ENCODE measurements around the gene CBX6. TPM values are rescaled to one million over a fixed set of nuclear protein-coding genes. Genes with fewer than 3 reads are reported as not detected.

The CBX6 gene
- total RNA-seq, 2 donors from 2014 or later = 60.1 to 62.9 TPM

DNA sequence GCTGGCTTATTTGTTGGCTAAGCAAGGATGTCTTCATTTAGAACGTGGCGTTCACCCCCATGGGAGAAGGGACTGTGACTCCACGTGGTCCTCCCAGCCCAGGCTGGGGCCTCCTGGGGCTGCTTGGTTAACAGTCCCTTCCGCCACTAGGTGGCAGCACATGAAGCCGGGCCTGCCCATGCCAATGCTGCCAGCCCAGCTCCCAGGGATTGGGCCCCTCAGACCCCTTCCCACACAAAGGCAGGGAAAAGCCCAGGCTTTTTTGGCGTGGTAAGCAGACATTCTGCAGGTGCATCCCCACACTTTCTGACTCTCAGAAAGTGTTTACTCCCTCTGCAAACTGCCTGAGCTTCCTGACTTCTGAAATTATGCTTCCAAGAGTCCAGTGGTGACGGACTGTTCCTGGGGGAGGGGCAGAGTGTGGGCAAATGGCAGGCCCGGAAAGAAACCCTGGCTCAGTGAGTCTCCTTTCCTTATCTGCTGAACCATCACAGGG lies 3.1 kb downstream of the CBX6 start:
- Mint-ChIP-seq H3K9me3 (no peaks in the 10 kb centered on the region), H3K27ac (no peak overlapping the region)

DNA sequence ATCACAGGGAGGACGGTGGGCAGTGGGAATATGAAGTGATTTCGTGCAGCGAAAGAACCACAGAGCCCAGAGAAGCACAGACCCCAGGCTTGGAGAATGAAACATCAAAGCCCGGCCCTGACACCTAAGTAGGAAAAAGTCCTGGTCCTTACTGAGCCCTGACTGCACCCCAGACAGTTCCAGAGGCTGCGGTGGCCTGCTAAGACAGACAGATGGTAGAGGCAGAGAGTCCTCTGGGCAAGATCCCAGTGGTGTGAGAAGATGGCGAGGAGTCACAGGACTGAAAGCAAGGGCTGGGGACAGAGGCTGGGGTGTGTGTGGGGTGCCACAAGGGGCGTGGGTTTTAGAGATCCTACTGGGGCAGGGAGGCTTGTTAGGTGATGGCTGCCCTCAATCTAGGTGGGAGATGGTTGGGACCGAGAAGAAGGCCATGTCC lies 3.7 kb downstream of the CBX6 start:
- no peak for ATAC-seq (replicated peaks)

More for the DNA sequence above, 3.1 kb downstream of the CBX6 start:
- H3K4me3 Mint-ChIP-seq = peak overlapping the region; percentile 92
- peaks cover 59% of the 10 kb centered on the region for H3K36me3 Mint-ChIP-seq (ENCODE audit: low read depth)
- H3K4me1 Mint-ChIP-seq = peaks cover 17% of the 10 kb centered on the region
- no peaks in the 10 kb centered on the region for H3K27me3 Mint-ChIP-seq
- peak; percentile 46 for ATAC-seq (replicated peaks)

DNA sequence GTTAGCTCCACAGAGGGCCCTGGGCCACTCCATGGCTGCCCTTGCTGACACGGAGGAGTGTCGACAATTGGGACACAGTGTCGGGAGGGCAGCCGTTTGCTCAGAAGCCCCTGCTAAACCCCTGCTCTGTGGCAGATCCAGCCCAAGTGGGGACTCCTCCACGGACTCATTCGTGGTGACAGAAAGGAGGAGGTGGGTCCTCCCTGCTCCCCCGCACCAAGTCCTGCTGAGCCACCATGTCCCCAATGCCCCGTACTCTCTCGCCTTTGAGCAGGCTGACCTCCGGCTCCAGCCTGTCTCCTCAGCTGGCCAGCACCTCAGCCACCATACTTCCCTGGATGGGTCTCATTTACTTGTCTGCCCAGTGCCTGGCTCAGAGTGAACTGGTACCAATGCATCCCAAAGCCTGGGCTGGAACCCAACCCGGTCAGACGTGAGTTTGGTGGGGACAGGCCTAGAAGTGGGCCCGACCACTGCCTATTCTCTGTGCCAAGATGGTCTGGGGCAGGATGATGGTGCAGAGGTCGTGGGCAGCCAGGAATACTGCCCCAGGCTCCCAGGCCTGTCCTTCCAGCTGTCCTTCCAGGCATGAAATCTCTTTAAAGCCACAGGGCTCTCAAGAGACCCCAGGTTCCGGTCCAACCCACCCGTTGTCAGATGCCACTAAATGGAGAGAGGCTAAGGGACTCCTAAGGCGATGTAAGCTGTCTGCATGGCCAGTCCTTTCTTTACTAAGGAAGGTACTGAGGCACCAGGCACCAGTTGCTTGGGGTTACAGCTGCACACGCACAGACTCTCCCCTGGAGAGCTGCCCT lies 4.3 kb downstream of the CBX6 start:
- no peak for ATAC-seq (replicated peaks)
- Mint-ChIP-seq H3K27ac (no peak overlapping the region), H3K4me1 (peaks cover 12% of the 10 kb centered on the region), H3K36me3 (ENCODE audit: low read depth) (peaks cover 60% of the 10 kb centered on the region), H3K9me3 (no peaks in the 10 kb centered on the region), H3K27me3 (no peaks in the 10 kb centered on the region), H3K4me3 (no peak overlapping the region)

More for the DNA sequence above, 3.7 kb downstream of the CBX6 start:
- peaks cover 60% of the 10 kb centered on the region for H3K36me3 Mint-ChIP-seq (ENCODE audit: low read depth)
- peak overlapping the region; percentile 92 for H3K4me3 Mint-ChIP-seq
- no peaks in the 10 kb centered on the region for H3K9me3 Mint-ChIP-seq
- peaks cover 10% of the 10 kb centered on the region for H3K4me1 Mint-ChIP-seq
- no peak overlapping the region for H3K27ac Mint-ChIP-seq
- H3K27me3 Mint-ChIP-seq = no peaks in the 10 kb centered on the region

DNA sequence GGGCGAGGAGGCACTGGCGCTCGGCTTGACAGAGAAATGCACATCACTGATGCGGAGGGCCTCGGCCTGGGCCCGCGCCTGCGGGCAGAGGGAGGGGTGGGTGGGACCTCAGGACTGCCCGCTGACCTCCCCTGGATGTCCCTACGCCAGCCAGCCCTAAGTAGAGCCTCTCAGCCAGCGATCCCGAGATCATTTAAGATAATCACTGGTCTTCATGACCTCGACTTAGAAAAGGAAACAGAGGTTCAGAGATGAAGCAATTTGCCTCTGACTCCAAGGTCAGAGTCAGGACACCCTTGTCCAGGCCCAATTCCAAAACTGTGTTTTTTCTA lies 4.9 kb downstream of the CBX6 start:
- no peaks in the 10 kb centered on the region for H3K9me3 Mint-ChIP-seq
- peaks cover 60% of the 10 kb centered on the region for H3K36me3 Mint-ChIP-seq (ENCODE audit: low read depth)
- no peaks in the 10 kb centered on the region for H3K27me3 Mint-ChIP-seq
- no peak for ATAC-seq (replicated peaks)
- H3K27ac Mint-ChIP-seq = no peak overlapping the region
- peaks cover 12% of the 10 kb centered on the region for H3K4me1 Mint-ChIP-seq
- no peak overlapping the region for H3K4me3 Mint-ChIP-seq

DNA sequence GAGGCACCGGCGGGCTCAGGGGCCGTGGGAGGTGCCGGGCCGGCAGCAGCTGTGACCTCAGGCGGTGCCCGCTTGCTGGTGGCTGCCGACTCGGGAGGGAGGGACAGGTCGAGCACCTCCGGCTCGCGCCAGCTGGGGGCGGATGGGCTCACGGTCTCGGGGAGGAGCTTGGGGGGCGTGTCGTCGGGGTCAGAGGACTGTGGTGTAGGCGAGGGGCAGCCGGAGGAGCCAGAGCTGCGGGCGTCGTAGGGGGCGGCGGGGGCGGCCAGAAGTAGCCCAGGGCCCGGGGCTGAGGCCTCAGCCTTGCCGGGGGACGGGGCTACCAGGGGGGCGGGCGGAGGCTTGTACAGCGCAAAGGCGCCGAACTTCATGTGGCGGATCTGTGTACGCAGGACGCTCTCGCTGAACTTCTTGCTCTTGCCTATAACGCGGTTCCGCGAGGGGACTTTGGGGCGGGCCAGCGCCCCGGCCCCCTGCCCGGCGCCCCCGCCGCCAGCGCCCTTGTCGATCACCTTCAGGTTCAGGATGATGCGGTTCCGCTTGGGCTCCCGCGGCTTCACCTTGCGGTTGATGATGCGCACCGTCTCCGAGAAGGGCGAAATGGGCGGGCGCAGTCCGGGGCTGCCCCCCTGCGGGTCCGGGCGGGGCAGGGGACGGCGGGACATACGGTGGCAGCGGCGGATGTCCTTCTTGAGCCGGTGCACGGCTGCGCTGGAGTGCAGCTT lies 5.5 kb downstream of the CBX6 start:
- no peak for ATAC-seq (replicated peaks)
- Mint-ChIP-seq H3K27me3 (no peaks in the 10 kb centered on the region), H3K9me3 (no peaks in the 10 kb centered on the region), H3K4me1 (peaks cover 12% of the 10 kb centered on the region), H3K27ac (no peak overlapping the region), H3K36me3 (ENCODE audit: low read depth) (peaks cover 60% of the 10 kb centered on the region), H3K4me3 (no peak overlapping the region)

DNA sequence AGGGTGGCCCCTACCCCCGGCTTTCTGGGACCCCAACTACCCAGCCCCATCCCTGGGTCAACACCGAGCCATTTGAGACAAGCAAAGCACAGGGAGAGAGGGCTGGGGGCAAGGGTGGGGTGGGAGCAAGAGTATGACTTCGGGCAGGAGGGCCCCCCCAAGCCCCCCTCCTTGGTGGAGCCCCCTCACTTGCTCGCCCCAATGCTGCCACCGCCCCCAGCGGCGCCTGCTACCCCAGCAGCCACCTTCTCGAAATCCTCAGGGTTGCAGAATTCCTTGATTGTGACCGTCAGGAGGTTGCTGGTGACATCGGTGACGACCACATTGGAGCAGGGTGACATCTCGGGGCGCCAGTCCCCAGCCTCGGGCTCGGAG lies 6.0 kb downstream of the CBX6 start:
- ATAC-seq (replicated peaks) = no peak
- Mint-ChIP-seq H3K36me3 (ENCODE audit: low read depth) (peaks cover 58% of the 10 kb centered on the region), H3K4me3 (no peak overlapping the region), H3K9me3 (no peaks in the 10 kb centered on the region), H3K27me3 (no peaks in the 10 kb centered on the region), H3K4me1 (peaks cover 11% of the 10 kb centered on the region), H3K27ac (no peak overlapping the region)

DNA sequence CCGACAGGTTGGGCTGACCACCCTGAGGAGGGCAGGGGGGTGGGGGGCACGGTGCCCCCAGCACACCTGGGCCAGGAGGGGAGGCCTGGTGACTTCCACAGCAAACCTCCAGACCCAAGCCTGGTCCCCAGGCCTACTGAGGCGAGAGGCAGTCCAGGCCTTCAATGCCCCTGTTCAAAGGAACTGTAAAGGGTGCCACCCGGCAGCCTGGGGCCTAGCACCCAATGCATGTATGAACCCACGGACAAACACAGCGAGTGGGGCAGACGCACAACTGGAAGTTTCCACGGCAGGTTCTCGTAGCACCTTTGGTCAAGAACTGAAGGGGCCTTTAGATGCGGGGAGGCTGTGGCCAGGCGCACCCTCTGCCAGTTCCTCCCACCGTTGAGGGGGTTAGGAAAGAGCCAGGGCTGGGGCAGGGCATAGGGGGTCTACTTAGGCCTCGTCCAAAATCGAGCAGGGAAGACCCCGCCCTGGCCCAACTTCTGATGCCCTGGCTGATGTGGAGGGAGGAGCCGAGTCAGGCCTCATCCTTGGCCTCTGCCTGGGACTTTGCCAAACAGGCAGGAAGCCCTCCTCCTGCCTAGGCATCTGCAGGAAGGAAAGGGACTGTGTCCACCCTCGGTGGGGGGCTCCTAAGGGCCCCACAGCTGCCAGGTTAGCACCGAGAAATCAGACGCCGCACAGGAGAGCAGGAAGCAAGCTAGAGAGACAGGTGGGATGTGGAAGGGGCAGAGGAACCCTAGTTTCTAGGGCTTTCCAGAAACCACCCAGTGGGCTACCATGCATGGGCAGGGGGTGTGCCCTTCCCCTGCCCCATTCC lies 6.6 kb downstream of the CBX6 start:
- Mint-ChIP-seq H3K9me3 (no peaks in the 10 kb centered on the region), H3K27ac (no peak overlapping the region), H3K27me3 (no peaks in the 10 kb centered on the region), H3K36me3 (ENCODE audit: low read depth) (peaks cover 52% of the 10 kb centered on the region), H3K4me1 (peaks cover 5% of the 10 kb centered on the region), H3K4me3 (no peak overlapping the region)
- no peak for ATAC-seq (replicated peaks)

DNA sequence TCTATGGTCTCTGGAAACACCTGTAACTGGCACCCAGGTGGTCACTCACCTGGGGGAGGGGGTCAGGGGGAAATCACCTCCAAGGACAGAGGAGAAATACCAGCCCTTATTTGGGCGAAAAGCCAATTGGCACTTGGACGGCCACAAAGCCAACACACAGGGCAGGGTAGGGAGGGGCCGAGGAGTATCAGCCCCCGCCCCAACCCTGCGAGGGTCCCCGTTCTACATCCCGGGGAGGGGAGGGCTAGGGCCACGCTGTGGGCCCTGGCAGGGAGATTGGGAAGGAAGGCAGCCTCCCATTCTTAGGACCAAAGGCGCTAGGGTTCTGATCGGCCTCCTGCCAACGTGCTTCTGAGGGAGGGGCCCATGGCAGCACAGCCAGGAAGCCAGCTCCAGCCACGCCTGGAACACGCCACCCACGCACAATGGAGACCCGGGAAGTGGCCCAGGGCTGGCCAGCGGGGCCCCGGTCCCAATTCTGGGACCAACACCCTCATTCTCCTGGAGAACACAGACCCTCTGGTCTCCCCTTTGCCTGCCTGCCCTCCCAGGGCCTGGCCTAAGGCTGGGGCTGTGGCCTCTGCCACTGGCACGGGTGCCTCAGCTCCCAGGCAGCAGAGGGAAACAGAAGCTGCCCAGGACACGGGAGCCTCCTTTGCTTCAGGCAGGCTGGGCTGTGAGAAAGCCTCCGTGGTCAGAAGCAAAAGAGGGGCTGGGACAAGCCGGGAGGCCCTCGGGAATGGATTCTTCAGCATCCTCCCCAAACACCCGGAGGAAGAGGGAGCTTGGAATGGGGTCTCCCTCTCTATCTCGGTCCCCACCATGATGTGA lies 7.4 kb downstream of the CBX6 start:
- ATAC-seq (replicated peaks) = no peak
- Mint-ChIP-seq H3K9me3 (no peaks in the 10 kb centered on the region), H3K4me3 (no peak overlapping the region), H3K27me3 (no peaks in the 10 kb centered on the region), H3K36me3 (ENCODE audit: low read depth) (peaks cover 43% of the 10 kb centered on the region), H3K4me1 (peaks cover 4% of the 10 kb centered on the region), H3K27ac (peak overlapping the region; percentile 63)

DNA sequence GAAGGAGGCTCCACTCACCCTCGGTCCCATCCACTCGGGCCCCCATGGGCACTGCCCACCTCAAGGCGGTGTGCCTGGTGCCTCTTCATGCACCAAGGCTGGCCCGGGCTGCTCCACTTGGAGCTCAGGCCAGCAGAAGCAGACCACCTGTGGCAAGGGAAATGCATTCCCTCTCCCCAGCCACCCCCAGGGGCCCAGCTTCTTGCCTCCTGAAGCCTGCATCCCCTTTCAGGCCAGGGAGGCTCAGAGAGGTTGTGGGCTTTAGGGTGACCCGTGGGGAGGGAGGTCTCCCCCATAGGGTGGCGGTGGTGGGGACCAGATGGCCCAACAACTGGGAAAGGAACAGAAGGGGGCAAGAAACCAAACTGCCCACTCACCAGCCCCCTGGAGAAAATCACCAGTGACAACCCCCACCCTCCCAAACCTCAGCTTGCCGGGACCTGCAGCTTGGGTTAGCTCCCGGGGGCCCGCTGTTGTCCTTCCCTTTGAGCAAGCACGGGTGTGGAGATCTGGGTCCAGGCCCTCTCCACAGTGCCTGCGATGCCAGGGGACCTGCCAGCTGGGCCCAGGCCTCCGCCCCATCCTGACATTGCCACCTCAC lies 8.4 kb downstream of the CBX6 start:
- Mint-ChIP-seq H3K27ac (no peak overlapping the region), H3K4me3 (no peak overlapping the region), H3K9me3 (no peaks in the 10 kb centered on the region), H3K27me3 (no peaks in the 10 kb centered on the region), H3K4me1 (peaks cover 4% of the 10 kb centered on the region), H3K36me3 (ENCODE audit: low read depth) (peaks cover 34% of the 10 kb centered on the region)
- peak; percentile 25 for ATAC-seq (replicated peaks)

DNA sequence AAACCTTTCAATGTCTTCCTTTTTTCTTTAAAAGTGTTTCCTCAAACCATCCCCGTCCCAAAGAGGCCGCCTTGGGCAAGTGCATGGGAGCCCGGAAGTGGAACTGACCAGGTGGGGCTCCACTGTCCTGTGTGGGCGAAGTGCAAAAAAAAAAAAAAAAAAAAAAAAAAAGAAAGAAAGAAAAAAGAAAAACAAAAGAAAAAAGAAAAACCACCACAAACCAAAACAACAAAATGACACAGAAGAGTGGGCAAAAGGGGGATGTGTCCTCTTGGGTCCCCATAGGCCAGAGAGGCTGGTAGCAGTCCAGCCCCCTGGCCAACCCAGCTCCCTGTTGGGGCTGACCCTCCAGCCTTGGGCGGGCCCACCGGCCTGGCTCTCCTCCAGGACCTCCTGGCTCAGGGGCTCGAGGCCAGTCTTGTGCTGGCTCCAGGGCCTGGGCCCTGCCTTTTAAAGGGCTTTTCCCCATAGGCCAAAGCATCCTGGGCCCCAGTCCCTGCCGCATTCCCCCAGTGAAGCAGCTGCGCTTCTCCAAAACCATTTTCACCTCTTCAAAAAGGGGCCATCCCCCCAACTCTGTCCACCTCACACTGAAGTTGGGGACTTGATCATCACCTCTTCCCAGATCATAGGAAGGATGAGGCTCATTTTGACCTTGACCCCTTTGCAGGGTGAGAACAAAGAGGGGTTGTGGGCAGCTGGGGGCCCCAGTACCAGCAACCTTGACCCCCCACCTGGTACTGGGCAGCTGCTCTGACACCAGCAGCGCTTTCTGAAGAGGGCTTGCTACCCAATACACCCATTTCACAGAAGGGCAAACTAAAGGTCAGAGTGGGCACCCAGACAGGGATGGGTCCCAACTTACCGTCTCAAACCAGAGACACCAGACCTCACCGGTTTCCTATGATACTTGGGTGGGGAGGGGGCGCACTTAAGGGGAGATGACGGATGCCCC lies 9.4 kb downstream of the CBX6 start:
- no peak for ATAC-seq (replicated peaks)
- Mint-ChIP-seq H3K4me1 (peaks cover 4% of the 10 kb centered on the region), H3K36me3 (ENCODE audit: low read depth) (peaks cover 24% of the 10 kb centered on the region), H3K9me3 (no peaks in the 10 kb centered on the region), H3K27me3 (no peaks in the 10 kb centered on the region), H3K4me3 (no peak overlapping the region), H3K27ac (peak overlapping the region; percentile 46)

DNA sequence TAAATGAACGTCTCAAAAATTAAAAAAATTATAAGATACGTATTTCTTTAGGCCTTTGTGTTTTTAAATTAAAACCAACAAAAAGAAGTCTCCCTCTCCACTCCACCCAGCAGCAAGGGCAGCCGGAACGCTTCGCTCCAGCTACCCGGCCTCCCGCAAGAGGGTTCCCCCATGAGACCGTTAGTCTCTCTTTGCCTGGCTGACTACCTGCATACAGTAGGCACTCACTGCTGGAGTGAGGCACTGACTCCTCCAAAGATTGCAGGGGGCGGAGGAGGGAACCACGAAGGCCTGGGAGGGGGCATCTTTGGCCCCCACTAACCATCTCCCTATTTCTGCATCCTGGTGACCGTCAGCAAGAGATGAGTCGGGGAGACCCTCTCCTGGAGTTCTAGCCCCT lies 10.1 kb downstream of the CBX6 start:
- no peak for ATAC-seq (replicated peaks)
- H3K4me3 Mint-ChIP-seq = no peak overlapping the region
- H3K27ac Mint-ChIP-seq = no peak overlapping the region
- H3K27me3 Mint-ChIP-seq = no peaks in the 10 kb centered on the region
- peaks cover 19% of the 10 kb centered on the region for H3K36me3 Mint-ChIP-seq (ENCODE audit: low read depth)
- H3K4me1 Mint-ChIP-seq = peaks cover 4% of the 10 kb centered on the region
- H3K9me3 Mint-ChIP-seq = no peaks in the 10 kb centered on the region

DNA sequence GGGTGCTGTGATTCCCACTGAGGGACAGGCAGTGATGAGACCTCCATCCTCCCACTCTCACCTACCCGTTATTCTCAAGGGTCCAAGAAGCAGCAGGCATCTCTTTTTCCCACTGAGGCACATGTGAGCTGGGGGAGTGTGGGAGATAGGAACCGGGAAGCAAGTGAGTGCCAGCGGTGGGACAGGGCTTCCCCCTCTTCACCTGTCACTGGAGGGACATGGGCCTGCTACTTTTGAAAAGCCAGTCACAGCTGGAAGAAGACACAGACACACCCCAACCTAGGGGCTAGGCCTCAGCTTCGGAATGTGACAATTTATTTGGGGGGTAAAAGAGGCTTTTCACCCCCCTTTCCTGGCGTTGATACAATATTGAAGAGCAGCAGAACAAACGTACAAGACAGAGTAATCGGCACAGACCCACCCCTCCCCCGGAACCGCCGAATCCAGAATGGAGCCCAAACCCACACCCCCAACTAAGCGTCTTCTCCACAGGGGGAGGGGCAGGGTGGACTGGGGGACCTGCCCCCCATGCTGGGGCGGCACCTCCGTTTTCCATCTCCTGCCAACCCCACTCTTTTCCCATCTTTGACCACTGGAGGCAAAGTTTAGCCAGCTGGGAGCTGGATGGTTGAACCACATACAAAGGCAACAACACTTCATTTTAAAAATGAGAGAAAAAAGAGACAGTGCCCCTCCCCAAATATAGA lies 10.7 kb downstream of the CBX6 start:
- Mint-ChIP-seq H3K4me1 (peaks cover 4% of the 10 kb centered on the region), H3K36me3 (ENCODE audit: low read depth) (peaks cover 18% of the 10 kb centered on the region), H3K4me3 (no peak overlapping the region), H3K9me3 (no peaks in the 10 kb centered on the region), H3K27ac (no peak overlapping the region), H3K27me3 (no peaks in the 10 kb centered on the region)
- ATAC-seq (replicated peaks) = no peak
